ENCODE measurements around the gene CMTM6. TPM values are rescaled to one million over a fixed set of nuclear protein-coding genes. Genes with fewer than 3 reads are reported as not detected.

The CMTM6 gene
- total and polyA plus RNA-seq, 10 of the 15 experiments (the other 5 are each of a cell fraction or from before 2014, with no cell fraction given): 27.1 to 97.3 (median 61.4) TPM

GRCh38 chr3:32453346-32453745, 49.3 kb downstream of the CMTM6 start:
- SMC1A ChIA-PET (ENCODE audit: uncharacterized antibody, unreplicated experiment): interaction anchor here (9.0 kb wide), 1 partner anchor 13 kb away, joined by 119 read pairs; no protein-coding TSS in a partner anchor
- H3K36me3 ChIP-seq (ENCODE audit: control insufficient read depth in 2 of 2, insufficient read depth in 2 of 2, low read length in 1 of 2): peaks cover 0 to 4% of the 10 kb centered on the region in 2 experiments; a peak in 1 of 4 replicates
- no peak for DNase-seq (ENCODE audit: low read depth, low spot score)

More at GRCh38 chr3:32453346-32453745, 49.3 kb downstream of the CMTM6 start:
- Histone ChIP-seq H3K9ac (ENCODE audit: control insufficient read depth, insufficient read depth, low read length) (no peak overlapping the region), H3K4me1 (ENCODE audit: control insufficient read depth, insufficient read depth, low read length) (peaks cover 23% of the 10 kb centered on the region), H3K4me3 (no peak overlapping the region), H3K27ac (ENCODE audit: control insufficient read depth, insufficient read depth) (no peak overlapping the region), H3K9me3 (replicated peaks; ENCODE audit: control insufficient read depth, insufficient read depth, low read length) (no peaks in the 10 kb centered on the region), H2AFZ (ENCODE audit: control insufficient read depth, low read depth, low read length) (no peak overlapping the region), H4K20me1 (ENCODE audit: control insufficient read depth, insufficient read depth) (no peaks in the 10 kb centered on the region), H3K79me2 (ENCODE audit: control insufficient read depth, insufficient read depth, low read length) (no peaks in the 10 kb centered on the region), H3K27me3 (replicated peaks in 1 of 2; ENCODE audit: control insufficient read depth in 2 of 2, insufficient read depth in 2 of 2, low read length in 1 of 2) (no peaks in the 10 kb centered on the region; a peak in 1 of 4 replicates), H3K4me2 (ENCODE audit: control insufficient read depth, insufficient read depth) (no peak overlapping the region)
- POLR2A ChIA-PET: no interaction called here
- no peak for ATAC-seq
- in situ Hi-C loops (cut with MboI) (no loop called here), intact Hi-C loops (cut with micrococcal nuclease; ENCODE audit: unreplicated experiment) (no loop called here)
- TF ChIP-seq SMC3 (IDR thresholded peaks at IDR 0.05; ENCODE audit: borderline replicate concordance, low read length): no peak
- no peak for TF ChIP-seq SP1 (IDR thresholded peaks at IDR 0.05; ENCODE audit: low read depth, low read length)
- TF ChIP-seq KAT2A (conservative IDR thresholded peaks at IDR 0.05; ENCODE audit: control insufficient read depth, low read depth, low read length): no peak
- TF ChIP-seq RELB (IDR thresholded peaks at IDR 0.05; ENCODE audit: low read depth): no peak
- TF ChIP-seq HCFC1 (IDR thresholded peaks at IDR 0.05; ENCODE audit: low read length): no peak
- no peak for TF ChIP-seq NR2C1 (IDR thresholded peaks at IDR 0.05)
- no peak for FAIRE-seq
- RAD21 ChIA-PET (ENCODE audit: unreplicated experiment): interaction anchor here (0.7 to 6.0 kb wide), 3 partner anchors 14 to 814 kb away, joined by 4 to 66 read pairs (median 36); no protein-coding TSS in a partner anchor
- CTCF ChIA-PET: no interaction called here
- 65% methylated on average over 5 of the region's 5 CpGs for WGBS (ENCODE audit: insufficient coverage, insufficient replicate concordance, low lambda C conversion rate, missing lambda C conversion rate)
- no TSS peak for BruUV-seq (replicated peaks)

All from GM12878 (cell line).